Effector CD8-positive, alpha-beta T cell (primary cell): ENCODE results near the gene THSD4.

Experiments
- DNase-seq: peaks from one replicate; lab custom pipeline; 2025; lab: John Stamatoyannopoulos, UW

THSD4 gene

GRCh38 chr15:71628988-71629770 lies 513.9 kb downstream of the THSD4 start:
- no peak for DNase-seq

GRCh38 chr15:71629781-71630474 lies 514.7 kb downstream of the THSD4 start:
- no peak for DNase-seq

DNA sequence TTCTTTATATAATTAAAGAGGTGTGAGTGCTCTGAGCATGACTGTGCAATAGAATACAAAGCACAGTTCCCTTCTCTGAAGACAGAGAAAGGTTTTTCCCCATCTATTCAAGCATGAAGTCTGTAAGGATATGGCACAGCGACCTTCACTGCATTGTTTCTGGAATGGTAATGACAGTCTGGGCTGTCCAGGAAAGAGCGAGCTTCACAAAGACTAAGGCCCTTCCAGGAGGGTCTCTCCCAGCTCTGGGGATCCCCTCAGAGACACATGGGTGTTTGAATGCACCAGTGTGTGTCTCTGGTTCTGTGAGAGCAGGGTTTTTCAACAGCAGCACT lies 515.2 kb downstream of the THSD4 start:
- DNase-seq, result no peak

DNA sequence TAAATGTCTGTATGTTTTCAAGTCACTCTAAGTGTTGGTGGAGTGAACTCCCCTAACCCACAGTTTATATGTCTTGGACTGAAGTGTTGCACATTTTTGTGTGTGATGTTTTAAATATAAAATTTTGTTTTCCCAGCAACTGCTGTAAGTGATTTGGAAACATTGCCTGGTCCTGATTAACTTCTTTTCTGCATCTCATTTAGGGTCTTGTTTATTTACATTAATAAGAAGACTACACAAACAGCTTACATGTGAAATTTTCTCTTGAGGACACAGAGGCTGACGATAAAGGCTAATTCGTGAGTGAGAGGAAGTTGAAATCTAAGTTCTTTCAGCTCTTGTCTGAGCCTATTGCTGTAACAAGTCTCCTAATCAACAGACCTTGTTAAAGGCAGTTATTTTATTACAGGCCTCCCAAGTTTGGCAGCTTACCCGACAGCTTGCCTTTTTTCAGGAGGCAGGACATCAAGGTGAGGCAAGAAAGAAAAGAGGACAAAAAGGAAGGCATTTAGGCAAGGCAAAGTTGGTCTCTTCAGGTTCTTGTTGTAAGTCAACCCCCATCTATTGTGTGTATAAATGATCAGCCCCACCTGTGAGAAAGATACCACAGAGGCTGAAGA lies 517.4 kb downstream of the THSD4 start:
- DNase-seq, result no peak

GRCh38 chr15:71634820-71635560 lies 519.7 kb downstream of the THSD4 start:
- no peak for DNase-seq

DNA sequence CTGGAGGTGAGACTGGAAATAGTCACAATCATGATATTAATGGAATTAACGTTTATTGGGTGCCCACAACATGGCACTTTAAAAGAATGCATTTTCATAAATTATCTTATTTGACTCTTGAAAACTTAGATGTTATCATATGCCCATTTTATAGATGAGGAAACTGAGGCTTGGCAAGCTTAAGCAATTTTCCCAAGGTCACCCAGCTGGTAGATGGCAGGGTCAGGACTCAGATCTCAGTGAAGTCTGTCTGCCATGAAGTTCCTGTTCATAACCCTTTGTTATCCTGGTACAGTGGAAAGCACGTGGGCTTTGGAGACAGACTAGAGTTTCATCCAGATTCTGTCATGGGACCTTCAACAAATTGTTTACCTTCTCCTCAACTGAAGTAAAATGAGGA lies 520.5 kb downstream of the THSD4 start:
- no peak for DNase-seq

DNA sequence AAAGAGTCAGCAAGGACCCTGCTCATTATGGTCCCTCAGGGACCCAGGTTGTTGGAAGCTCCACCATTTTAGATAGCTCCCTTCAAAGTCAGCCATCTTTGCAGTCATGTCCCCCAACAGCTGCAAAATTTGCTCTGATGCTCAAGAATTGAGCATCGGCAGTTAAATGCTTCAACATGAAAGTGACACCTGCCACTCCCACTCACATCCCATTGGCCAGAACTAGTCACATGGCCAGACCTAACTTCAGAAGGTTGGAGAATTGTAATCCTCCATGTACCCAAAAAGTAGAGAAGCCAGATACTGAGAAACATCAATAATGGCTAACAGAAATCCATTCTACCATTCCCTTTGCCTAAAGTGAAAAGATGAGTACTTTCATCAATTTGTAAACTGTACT lies 523.6 kb downstream of the THSD4 start:
- no peak for DNase-seq

DNA sequence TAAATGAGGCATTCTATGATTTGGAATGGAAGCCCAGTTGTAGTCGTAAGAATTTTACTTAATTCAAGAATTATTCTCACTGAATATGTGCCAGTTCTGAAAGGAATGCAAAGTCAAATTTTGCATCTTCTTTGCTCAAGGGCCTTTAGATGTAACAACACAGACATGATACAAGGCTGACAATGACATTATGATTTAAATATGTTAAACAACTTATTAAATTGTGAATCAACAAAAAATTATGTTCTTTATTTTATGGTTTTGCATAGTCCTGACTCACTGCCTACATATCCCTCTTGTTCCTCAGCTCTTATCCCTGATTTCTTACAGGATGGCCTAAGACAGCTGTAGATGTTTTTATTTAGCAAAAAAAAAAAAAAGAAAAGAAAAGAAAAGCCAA lies 524.2 kb downstream of the THSD4 start:
- DNase-seq, result no peak

- no peak for DNase-seq
Observed at GRCh38 chr15:71643918-71644317, 528.6 kb downstream of the THSD4 start.

DNA sequence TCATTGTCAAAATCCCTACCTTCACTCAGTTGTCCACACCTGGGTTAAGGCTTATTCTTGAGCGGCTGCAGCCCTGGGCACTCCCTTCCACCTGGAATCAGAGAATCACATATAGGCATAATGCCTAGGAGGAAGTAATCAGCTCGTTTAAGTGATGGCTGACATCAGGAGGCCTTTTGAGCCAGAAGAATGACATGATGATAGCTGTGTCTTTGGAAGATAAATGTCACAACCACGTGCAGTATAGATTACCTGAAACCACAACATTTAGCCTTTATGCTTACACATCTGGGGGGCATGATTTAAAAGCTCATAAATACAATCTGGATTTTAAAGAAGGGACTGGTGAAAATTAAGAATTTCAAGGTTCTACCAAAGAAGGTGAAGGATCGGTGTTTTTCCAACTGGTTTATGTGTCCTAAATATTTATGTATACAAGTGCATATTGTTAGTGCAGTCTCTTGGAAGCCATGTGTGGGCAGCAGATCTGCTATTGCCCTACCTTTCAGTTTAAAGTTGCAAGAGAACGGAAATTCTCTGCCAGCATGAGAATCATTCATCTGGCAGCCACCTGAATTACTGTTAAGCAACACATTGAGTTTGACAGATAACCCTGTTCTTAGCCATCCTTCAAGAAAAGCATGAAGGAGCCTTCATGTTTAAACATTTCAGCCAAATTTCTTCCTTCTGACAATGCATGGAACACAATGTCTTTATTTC lies 531.7 kb downstream of the THSD4 start:
- no peak for DNase-seq

DNA sequence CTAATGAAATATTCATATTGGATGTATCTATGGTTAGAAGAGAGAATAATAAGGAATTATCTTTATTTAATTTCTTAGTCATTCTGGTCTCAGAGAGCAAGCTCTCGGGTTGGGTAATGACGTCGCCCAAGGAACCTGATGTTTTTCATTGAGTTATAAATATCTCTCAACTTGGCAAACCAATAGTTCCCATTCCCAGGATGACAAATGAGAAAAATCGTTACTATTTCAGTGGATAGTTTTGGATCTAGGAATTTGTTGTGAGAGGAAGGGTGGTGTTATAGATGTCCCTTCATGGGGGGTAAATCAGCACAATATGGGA lies 532.2 kb downstream of the THSD4 start:
- DNase-seq, result no peak

- no peak for DNase-seq
Observed at GRCh38 chr15:71648095-71648494, 532.8 kb downstream of the THSD4 start.

- DNase-seq, result no peak
Observed at GRCh38 chr15:71649894-71650293, 534.6 kb downstream of the THSD4 start.

DNA sequence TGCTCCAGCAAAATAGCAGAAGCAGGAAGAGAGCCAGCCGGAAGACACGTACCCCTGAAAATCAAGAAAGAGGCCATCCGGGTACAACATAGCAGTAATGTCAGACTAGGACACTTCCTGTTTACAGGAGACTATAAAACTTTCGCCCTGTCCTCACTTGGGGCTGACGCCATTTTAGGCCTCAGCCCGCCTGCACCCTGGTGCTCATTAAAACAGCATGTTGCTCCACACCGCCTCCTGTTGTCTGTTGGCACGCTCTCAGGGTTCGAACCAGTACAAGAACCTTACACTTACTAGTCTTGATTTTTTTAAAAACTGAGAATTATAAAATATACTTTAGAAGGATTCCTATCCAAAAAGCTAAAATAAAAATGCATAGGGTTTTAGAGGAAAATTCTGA lies 535.3 kb downstream of the THSD4 start:
- no peak for DNase-seq

DNA sequence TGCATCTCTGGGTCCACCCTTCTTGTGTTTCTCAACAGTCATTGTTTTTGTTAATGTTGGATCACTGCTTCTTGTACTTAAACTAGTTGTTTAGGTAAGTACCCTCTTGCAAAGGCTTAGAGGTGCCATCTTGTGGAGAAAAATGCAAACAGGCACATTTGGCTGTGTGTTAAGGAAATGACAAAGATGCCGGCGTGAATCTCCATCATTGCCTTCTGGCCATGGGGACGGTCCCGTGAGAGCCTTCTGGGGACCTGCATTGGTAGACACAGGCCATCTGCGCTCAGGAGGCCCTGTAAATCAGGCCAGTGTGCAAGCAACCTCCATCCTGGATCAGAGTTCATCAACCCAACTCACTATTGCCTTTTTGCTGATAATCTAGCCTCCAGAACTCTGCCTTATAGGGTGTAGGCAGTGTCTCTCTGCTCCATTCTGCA lies 536.5 kb downstream of the THSD4 start:
- DNase-seq, result no peak

DNA sequence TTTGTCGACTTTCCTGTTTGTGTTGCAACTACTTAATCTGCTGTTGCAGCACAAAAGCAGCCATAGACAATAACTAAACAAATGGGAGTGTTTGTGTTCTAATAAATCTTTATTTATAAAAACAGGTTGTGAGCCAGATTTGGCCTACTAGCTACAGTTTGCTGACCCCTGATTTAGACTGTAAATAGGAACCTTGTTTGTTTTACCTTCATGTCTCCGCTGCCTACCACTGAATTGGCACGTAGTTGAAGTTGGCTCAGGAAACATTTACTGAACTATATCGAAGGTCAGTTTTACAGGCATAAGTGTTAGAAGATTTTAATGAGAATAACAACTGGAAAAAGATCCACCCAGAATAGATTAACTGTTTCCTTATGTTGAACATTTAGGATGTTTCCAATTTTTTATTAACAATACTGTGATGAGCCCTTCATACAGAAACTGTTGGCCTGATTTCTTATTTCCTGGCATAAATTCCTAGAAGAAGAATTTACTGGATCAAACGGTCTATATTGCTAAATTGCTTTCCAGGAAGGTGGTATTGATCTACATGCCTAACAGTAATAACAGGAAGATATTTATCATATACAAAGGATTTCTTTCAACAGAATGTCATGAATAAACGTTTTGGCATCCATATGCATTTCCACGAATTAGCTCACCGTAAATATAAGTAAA lies 538.9 kb downstream of the THSD4 start:
- no peak for DNase-seq

GRCh38 chr15:71654720-71655174 lies 539.5 kb downstream of the THSD4 start:
- DNase-seq, result no peak

DNA sequence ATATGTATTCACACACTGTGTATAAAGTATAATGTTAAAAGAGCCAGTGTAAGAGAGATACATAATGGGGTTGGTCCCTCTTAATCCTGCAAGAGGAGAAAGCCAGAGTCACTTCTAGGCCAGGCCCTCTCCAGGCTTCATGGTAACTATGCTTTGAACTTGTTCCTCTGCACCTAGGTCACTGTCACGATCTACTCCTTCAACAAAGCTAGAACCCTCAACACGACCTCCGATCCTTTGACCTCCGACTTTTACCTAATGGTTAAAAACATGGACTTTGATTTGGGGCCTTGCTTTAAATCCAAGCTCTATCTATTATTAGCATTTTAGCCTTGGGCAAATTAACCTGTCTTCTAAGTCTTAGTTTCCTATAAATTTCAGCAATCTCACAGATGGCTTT lies 541.2 kb downstream of the THSD4 start:
- DNase-seq, result no peak

- no peak for DNase-seq
Observed at GRCh38 chr15:71657141-71657540, 541.9 kb downstream of the THSD4 start.

DNA sequence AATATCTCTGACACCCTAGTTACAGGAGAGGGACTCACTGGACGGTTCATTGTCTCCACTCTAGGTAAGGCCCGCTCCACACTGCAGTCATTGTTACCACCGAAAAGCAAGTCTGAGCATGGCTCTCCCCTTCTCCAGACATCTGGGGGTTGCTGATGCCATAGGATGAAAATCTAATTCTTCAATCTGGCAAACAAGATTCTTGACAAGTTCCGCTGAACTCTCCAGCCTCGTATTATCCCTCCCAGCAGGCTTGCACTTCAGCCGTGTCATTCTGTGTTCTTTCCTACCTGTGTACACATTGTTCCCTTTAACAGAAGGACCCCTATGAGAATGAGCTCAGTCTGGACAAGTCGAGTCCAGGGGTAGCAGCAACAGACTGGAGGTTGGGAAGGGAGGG lies 542.8 kb downstream of the THSD4 start:
- DNase-seq, result no peak
